ENCODE data around the gene TM6SF1. TPM values are rescaled to one million over a fixed set of nuclear protein-coding genes. Genes with fewer than 3 reads are reported as not detected.
A peak's percentile ranks its signal among the peaks of the same experiment; 100 is the strongest.
"Not testable (repeated sequence)": the region's sequence is repeated elsewhere in the genome, so short reads cannot be mapped to it uniquely, and the experiment has no call there.

TM6SF1 gene
- total RNA-seq, 3 donors from 2014 or later (not counting 1 experiment from before 2014, with no cell fraction given) = 10.4 to 15.5 (median 12.6) TPM

- Histone ChIP-seq H3K36me3 (ENCODE audit: control insufficient read depth, insufficient read depth, low read length) (peaks cover 10% of the 10 kb centered on the region), H3K9me3 (ENCODE audit: control insufficient read depth, insufficient read depth, low read length) (no peaks in the 10 kb centered on the region), H3K27me3 (ENCODE audit: control insufficient read depth, insufficient read depth, low read length) (no peaks in the 10 kb centered on the region), H3K4me3 (ENCODE audit: low read length) (no peak overlapping the region), H3K4me1 (ENCODE audit: control insufficient read depth, insufficient read depth, low read length) (no peaks in the 10 kb centered on the region), H3K27ac (ENCODE audit: low read length) (no peak overlapping the region)
- no peak overlapping the region for H3K27ac Mint-ChIP-seq
- ATAC-seq (peak in 1 of 3 donors; percentile 59), DNase-seq (no peak)
- no peaks in the 10 kb centered on the region for H3K27me3 Mint-ChIP-seq (ENCODE audit: low read depth in 2 of 2)
- no peak for TF ChIP-seq CTCF (IDR thresholded peaks at IDR 0.05)
- no peaks in the 10 kb centered on the region for H3K4me1 Mint-ChIP-seq
- intact Hi-C loops (cut with micrococcal nuclease) = no loop called here
- H3K4me3 Mint-ChIP-seq = no peak overlapping the region
- no peaks in the 10 kb centered on the region for H3K9me3 Mint-ChIP-seq
- 82% methylated on average over 2 of the region's 4 CpGs for whole genome bisulfite sequencing (ENCODE audit: insufficient coverage)
- H3K36me3 Mint-ChIP-seq = peaks cover 24% of the 10 kb centered on the region
Measured at GRCh38 chr15:83132861-83133523, 25.5 kb downstream of the TM6SF1 start.

DNA sequence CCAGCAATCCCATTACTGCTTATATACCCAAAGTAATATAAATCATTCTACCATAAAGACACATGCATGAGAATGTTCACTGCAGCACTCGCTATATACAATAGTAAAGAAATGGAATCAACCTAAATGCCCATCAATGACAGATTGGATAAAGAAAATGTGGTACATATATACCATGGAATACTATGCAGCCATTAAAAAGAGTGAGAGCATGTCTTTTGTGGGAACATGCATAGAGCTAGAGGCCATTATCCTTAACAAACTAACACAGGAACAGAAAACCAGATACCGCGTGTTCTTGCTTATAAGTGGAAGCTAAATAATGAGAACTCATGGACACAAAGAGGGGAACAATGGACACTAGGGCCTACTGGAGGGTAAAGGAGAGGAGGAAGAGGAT is 34.7 kb downstream of the TM6SF1 start:
- H3K36me3 ChIP-seq (ENCODE audit: control insufficient read depth, insufficient read depth, low read length); H3K4me1 ChIP-seq (ENCODE audit: control insufficient read depth, insufficient read depth, low read length); ATAC-seq; H3K9me3 Mint-ChIP-seq; H3K9me3 ChIP-seq (ENCODE audit: control insufficient read depth, insufficient read depth, low read length); H3K27ac ChIP-seq (ENCODE audit: low read length); H3K27ac Mint-ChIP-seq; H3K4me1 Mint-ChIP-seq; intact Hi-C loops (cut with micrococcal nuclease); H3K4me3 ChIP-seq (ENCODE audit: low read length); H3K4me3 Mint-ChIP-seq; H3K27me3 Mint-ChIP-seq (ENCODE audit: low read depth in 2 of 2); DNase-seq; H3K36me3 Mint-ChIP-seq; H3K27me3 ChIP-seq (ENCODE audit: control insufficient read depth, insufficient read depth, low read length): not testable (repeated sequence)
- 100% methylated on average over 3 of the region's 3 CpGs for WGBS (ENCODE audit: insufficient coverage)

GRCh38 chr15:83144771-83145170 is 37.3 kb downstream of the TM6SF1 start:
- H3K27ac Mint-ChIP-seq = no peak overlapping the region
- Histone ChIP-seq H3K27me3 (ENCODE audit: control insufficient read depth, insufficient read depth, low read length) (no peaks in the 10 kb centered on the region), H3K9me3 (ENCODE audit: control insufficient read depth, insufficient read depth, low read length) (no peaks in the 10 kb centered on the region), H3K36me3 (ENCODE audit: control insufficient read depth, insufficient read depth, low read length) (peaks cover 2% of the 10 kb centered on the region), H3K27ac (ENCODE audit: low read length) (no peak overlapping the region), H3K4me1 (ENCODE audit: control insufficient read depth, insufficient read depth, low read length) (no peaks in the 10 kb centered on the region), H3K4me3 (ENCODE audit: low read length) (no peak overlapping the region)
- H3K4me3 Mint-ChIP-seq = no peak overlapping the region
- ATAC-seq (no peak), DNase-seq (no peak)
- TF ChIP-seq CTCF (IDR thresholded peaks at IDR 0.05) = no peak
- H3K4me1 Mint-ChIP-seq = no peaks in the 10 kb centered on the region
- WGBS (ENCODE audit: insufficient coverage) = 100% methylated on average over 1 of the region's 3 CpGs
- intact Hi-C loops (cut with micrococcal nuclease) = no loop called here
- peaks cover 0 to 2% of the 10 kb centered on the region in 2 donors for H3K9me3 Mint-ChIP-seq
- no peaks in the 10 kb centered on the region for H3K36me3 Mint-ChIP-seq
- no peaks in the 10 kb centered on the region for H3K27me3 Mint-ChIP-seq (ENCODE audit: low read depth in 2 of 2)

- no peaks in the 10 kb centered on the region for H3K36me3 Mint-ChIP-seq
- 100% methylated on average over 1 of the region's 1 CpG for WGBS (ENCODE audit: insufficient coverage)
- DNase-seq (no peak), ATAC-seq (no peak)
- H3K4me1 Mint-ChIP-seq = peaks cover 0 to 5% of the 10 kb centered on the region in 2 donors
- H3K27ac ChIP-seq (ENCODE audit: low read length) = no peak overlapping the region
- H3K9me3 Mint-ChIP-seq = no peaks in the 10 kb centered on the region
- intact Hi-C loops (cut with micrococcal nuclease) = no loop called here
- H3K4me3 Mint-ChIP-seq = no peak overlapping the region
- no peak overlapping the region for H3K4me3 ChIP-seq (ENCODE audit: low read length)
- no peaks in the 10 kb centered on the region for H3K9me3 ChIP-seq (ENCODE audit: control insufficient read depth, insufficient read depth, low read length)
- no peaks in the 10 kb centered on the region for H3K27me3 ChIP-seq (ENCODE audit: control insufficient read depth, insufficient read depth, low read length)
- H3K27ac Mint-ChIP-seq = no peak overlapping the region
- H3K27me3 Mint-ChIP-seq (ENCODE audit: low read depth in 2 of 2) = no peaks in the 10 kb centered on the region
- TF ChIP-seq CTCF (IDR thresholded peaks at IDR 0.05) = no peak
- H3K36me3 ChIP-seq (ENCODE audit: control insufficient read depth, insufficient read depth, low read length) = peaks cover 2% of the 10 kb centered on the region
- H3K4me1 ChIP-seq (ENCODE audit: control insufficient read depth, insufficient read depth, low read length) = no peaks in the 10 kb centered on the region
Measured at GRCh38 chr15:83153288-83153687, 45.8 kb downstream of the TM6SF1 start.
